ENCODE results near the gene BCR.
A peak's percentile ranks its signal among the peaks of the same experiment; 100 is the strongest.

Gene BCR

GRCh38 chr22:23233752-23234408, 53.6 kb downstream of the BCR start:
- DNase-seq, result no peak

- no peak for DNase-seq
Observed at GRCh38 chr22:23234409-23235161, 54.3 kb downstream of the BCR start.

GRCh38 chr22:23235425-23235824, 55.1 kb downstream of the BCR start:
- no peak for DNase-seq

DNA sequence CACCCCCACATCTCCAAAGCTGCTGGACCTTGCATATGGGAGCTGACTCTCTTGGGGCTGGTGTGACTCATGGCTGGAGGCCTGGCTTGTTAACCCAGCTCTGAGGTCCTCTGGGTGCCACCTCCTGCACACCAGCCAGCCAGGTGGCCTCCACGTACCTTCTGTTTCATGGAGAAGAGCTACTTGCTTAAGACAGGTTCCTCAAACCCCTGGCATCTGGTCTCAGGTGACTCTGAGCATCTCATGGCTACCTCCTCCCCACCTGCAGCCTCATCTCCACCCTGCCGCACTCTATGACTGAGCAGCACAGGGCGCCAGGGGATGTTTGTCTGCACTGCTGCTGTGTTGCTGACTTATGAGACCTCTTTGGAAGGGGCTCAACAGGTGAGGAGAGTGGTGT, 55.7 kb downstream of the BCR start:
- DNase-seq, result no peak

DNA sequence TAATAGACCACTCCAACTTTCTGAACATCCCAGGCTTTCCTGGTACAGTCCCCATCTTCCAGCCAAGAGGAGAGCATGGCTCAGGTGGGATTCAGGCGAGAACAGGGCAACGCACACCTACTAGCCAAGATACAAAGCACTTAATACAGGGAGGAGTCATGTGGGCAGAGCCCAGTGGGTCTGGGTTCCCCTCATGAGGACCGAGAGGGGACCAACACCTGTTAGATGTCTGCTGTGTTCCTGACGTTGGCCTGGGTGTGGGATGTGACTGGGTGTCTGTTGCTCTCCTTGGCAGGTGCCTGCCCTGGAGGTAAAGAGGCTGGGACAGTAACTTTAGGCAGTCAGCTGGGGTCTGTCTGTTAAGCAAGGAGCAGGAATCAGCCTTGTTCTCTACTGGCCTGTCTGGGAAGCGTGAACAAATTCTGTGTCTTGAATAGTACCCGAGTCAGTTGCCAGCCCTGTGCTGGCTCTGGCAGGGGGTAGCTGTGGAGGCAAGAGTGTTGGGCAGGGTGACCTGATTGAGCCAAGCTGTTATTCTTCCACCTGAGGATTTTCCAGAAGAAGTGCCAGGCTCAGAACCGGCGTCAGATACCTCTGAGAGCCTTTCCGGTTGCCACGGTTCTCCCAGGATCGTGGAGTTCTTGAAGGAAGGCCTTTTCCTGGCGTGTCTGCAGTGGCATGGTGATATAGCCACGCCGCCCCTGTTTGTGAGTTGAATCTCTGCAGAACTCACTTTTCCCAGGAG, 56.3 kb downstream of the BCR start:
- no peak for DNase-seq

GRCh38 chr22:23237201-23237798, 57.0 kb downstream of the BCR start:
- no peak for DNase-seq

GRCh38 chr22:23237841-23238240, 57.5 kb downstream of the BCR start:
- DNase-seq, result no peak

- no peak for DNase-seq
Observed at GRCh38 chr22:23238707-23239106, 58.4 kb downstream of the BCR start.

GRCh38 chr22:23239429-23239828, 59.1 kb downstream of the BCR start:
- DNase-seq, result no peak

DNA sequence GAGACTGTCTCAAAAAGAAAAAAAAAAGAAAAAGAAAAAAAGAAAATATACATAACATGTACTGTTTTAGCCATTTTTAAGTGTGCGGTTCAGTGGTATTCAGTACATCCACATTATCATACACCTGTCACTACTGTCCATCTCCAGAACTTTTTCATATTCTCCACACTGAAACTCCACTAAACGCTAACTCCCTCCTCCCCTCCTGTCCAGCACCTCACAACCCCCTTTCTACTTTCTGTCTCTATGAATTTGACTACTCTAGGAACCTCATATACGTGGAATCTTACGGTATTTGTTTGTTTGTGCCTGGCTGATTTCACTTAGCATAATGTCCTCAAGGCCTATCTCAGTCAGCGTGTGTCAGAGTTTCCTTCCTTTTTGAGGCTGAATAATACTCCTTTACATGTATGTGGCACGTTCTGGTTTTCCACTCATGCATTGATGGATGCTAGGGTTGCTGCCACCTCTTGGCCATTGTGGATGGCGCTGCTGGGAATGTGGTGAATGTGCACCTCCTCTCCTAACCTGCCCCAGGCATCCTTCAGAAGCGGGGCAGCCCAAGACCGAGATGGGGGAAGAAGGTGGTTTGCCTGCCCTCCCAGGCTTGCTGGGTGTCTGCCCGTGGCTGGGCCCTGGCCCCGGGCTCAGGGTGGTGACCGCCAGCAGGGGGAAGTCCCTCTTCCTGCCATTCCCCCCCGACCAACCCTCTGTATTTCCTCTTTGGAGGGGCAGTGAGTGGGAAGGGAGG, 60.5 kb downstream of the BCR start:
- peak; percentile 36 for DNase-seq

GRCh38 chr22:23241562-23242472, 61.5 kb downstream of the BCR start:
- DNase-seq, result no peak

DNA sequence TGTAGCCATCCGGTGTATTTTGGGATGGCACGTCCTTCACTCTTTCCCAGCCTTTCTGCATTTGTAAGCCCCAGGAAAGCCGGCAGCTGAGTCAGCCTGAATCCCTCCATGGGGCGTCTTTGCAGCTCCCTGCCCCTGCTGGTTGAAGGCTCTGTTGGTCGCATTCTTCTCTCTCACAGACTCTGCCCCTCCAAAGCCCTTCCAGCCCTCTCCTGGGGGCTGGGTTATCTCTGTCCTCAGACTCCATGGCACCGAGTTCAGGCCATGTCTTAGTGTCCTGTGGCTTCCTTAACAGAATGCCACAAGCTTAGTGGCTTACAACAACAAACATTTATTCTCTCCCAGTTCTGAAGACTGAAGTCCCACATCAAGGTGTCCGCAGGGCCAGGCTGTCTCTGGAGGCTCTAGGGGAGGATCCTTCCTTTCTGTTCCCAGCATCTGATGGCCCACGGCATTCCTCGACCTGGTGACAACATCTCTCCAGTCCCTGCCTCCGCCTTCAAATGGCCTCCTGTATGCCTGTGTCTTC, 62.2 kb downstream of the BCR start:
- no peak for DNase-seq

- DNase-seq, result peak; percentile 19
Observed at GRCh38 chr22:23243006-23243573, 62.8 kb downstream of the BCR start.

DNA sequence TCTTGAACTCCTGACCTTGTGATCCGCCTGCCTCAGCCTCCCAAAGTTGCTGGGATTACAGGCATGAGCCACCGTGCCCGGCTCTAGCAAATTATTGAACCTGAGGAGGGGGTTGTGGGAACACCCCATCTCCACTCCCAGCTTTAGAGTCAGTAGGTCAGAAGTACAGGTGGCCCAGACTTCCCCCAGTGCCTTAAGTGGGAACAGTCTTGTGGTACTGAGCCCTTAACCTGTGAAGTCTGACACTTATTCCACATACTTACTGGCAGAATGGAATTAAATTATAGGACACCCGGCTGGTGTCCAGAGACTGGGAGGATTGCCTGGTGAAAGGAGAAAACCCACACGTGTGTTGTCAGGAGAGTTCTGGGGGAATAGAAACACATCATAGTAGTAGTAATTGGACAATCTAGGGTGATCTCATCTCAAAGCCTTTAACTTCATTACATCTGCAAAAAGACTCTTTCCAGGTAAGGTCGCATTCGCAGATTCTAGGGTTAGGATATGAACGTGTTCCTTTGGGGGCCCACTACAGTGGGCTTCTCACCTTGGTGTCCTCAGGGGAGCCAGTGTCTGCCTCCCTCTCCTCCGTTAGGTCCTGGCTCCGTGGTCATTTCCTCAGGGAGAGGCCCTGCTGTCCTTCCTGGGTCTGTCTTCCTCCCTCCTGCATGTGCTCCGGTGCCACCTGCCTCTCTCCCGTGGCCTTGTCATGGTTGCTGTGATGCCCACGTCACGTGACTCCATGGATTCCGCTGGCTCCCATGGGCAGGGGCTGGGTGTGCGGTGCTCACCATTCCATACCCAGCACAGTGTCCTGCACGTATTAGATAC, 63.8 kb downstream of the BCR start:
- DNase-seq, result no peak

DNA sequence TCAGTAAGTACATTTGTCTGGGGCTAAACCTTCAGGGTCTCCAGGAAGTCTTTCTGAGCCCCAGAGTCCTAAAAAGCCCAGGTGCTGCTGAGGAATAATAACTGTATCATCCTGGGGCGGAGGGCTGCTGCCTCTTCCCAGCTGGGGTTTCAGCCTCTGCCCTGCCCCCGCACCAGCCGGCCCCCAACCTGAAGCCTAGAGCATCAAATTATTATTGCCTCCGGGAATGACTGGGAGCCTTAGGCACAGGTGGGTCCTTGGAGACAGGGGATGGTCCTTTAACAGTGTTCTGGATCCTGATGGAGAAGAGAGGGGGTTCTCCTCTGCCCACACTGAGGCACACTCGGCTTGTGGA, 64.4 kb downstream of the BCR start:
- DNase-seq, result no peak

- DNase-seq, result no peak
Observed at GRCh38 chr22:23245045-23245798, 64.9 kb downstream of the BCR start.

DNA sequence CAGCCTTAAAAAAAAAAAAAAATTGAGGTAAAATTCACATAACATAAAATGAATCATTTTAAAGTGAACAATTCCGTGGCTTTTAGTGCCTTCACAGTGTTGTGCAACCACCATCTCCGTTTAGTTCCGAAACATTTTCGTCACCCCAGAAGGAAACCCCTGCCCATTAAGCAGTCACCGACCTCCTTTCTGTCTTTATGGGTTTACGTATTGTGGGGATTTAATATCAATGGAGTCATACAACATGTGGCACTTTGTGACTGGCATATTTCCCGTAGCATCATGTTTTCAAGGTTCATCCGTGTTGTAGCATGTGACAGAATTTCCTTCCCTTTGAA, 65.5 kb downstream of the BCR start:
- no peak for DNase-seq

- DNase-seq, result no peak
Observed at GRCh38 chr22:23246982-23247766, 66.9 kb downstream of the BCR start.

DNA sequence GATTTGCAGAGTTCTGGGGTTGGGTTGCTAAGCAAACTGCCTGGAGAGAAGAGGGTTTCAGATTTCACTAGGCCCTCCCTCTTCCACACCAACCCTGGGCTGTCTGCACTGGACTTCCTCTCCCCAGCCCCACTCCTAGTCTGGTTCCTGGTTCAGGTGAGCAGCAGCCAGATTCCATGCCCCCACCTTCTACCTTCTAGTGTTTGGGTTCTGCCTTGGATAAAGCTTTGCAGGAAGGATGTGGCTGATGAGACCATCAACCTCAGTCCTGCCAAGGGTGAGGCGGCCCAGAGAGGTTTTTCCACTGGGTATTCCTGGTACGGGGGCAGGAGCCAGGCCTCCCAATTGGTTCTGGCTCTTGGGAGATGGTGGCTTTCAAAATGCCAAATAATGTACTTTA, 68.3 kb downstream of the BCR start:
- peak; percentile 38 for DNase-seq
